Activated effector memory CD4-positive, alpha-beta T cell treated with Interleukin-2 at 50 U/mL for 16 hours (primary cell): ENCODE measurements around the gene CD109.

ENCODE experiments used
- DNase-seq: peaks from one replicate; pipeline ENCODE4 v3.0.0-alpha.2; 2020

Gene CD109

GRCh38 chr6:73873081-73873480, 177.1 kb downstream of the CD109 start:
- no peak for DNase-seq
